H1 (cell line): Measurements from ENCODE around the gene BABAM1. TPM values are rescaled to one million over a fixed set of nuclear protein-coding genes. Genes with fewer than 3 reads are reported as not detected.

Source experiments
- JUN ChIP-seq: IDR thresholded peaks from 2 replicates; pipeline ENCODE4 v1.6.1; 2011; ENCODE audit warnings: low read depth, mild to moderate bottlenecking, improper control_type of control experiment, low read length
- POLR2A ChIP-seq, 2 experiments: IDR thresholded peaks; 1 replicate in 1 of 2; 2 replicates in 1 of 2; pipeline ENCODE4 v1.6.1; 2011; ENCODE audit warnings: low read depth in 2 of 2, low read length in 2 of 2, mild to moderate bottlenecking in 2 of 2; ENCODE audit errors: control extremely low read depth in 1 of 2
- POLR2AphosphoS5 ChIP-seq: IDR thresholded peaks from 2 replicates; pipeline ENCODE4 v1.6.1; 2011; ENCODE audit warnings: low read depth, low read length
- SUZ12 ChIP-seq: fragments of 200-600 bp; sonication (generic); IDR thresholded peaks from 2 replicates; pipeline ENCODE4 v1.6.1; 2012; ENCODE audit warnings: mild to moderate bottlenecking, inconsistent platforms, low read length, moderate library complexity, mixed read lengths
- TEAD4 ChIP-seq: IDR thresholded peaks from 2 replicates; pipeline ENCODE4 v1.6.1; 2012; ENCODE audit warnings: low read depth, low read length, inconsistent platforms, mixed read lengths
- USF2 ChIP-seq: IDR thresholded peaks from 2 replicates; pipeline ENCODE4 v1.6.1; 2011; ENCODE audit warnings: low read length, improper control_type of control experiment
- polyA plus RNA-seq, 7 experiments: library from polyadenylated mRNA; depleted of rRNA in 3 of 7; stranded (reverse) in 5 of 7; unstranded in 2 of 7; fragments of >200 nt in 5 of 7; fragments of 200-250 nt in 2 of 7; gene quantifications; 1 replicate in 5 of 7; 2 replicates in 1 of 7; 4 replicates in 1 of 7; pipeline versions ENCODE4 v1.2.1 to v1.2.3, GENCODE V29; 2011 to 2013; ENCODE audit warnings: missing spikeins in 2 of 7, mixed read lengths in 2 of 7
- total RNA-seq: library from RNA; stranded (reverse); fragmentation: NEBNext Ultra II Directional; extraction: Animal tissue kit (Norgen Biotek cat#: 25700); gene quantifications from 2 replicates; pipeline ENCODE4 v1.2.1, GENCODE V29; 2021

The BABAM1 gene
- total and polyA plus RNA-seq, 2 of the 8 experiments (the other 6 are each of a cell fraction or from before 2014, with no cell fraction given): 127 to 133 TPM

DNA sequence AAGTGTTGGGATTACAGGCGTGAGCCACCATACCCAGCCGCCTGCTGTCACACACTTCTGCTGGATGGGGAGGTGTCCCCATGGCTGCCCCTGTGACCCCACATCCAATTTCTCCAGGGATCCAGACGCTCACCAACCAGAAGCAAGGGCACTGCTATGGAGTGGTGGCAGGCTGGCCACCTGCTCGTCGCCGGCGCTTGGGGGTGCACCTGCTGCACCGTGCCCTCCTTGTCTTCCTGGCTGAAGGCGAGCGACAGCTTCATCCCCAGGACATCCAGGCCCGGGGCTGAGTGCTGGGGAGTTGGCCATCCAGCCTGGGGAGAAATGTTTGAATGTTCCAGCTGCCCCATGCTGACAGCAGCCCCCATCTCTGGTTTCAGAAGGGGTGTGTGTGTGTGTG is 19.0 kb downstream of the BABAM1 start (continued):
- TF ChIP-seq JUN (no peak), USF2 (no peak), SUZ12 (no peak), TEAD4 (no peak), POLR2AphosphoS5 (no peak), POLR2A (IDR thresholded peaks at IDR 0.05; ENCODE audit: control extremely low read depth in 1 of 2, low read depth in 2 of 2, low read length in 2 of 2) (no peak)
